ENCODE data around the gene OR4D11.
A peak's percentile ranks its signal among the peaks of the same experiment; 100 is the strongest.
"Not testable (repeated sequence)": the region's sequence is repeated elsewhere in the genome, so short reads cannot be mapped to it uniquely, and the experiment has no call there.

Gene OR4D11

DNA sequence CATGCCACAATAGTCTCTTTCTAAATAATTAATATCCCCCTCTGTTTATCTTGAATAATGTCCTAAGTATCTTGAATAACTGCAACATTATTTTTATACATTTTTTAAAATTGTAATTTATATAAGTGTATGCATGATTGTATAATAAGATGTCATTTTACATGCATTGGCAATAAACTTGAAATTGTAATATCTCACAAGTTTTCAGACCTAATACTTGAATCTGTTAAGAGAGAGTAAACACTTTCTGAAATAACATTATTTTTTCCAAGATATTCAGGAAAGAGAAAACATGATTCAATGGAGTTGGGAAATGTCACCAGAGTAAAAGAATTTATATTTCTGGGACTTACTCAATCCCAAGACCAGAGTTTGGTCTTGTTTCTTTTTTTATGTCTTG lies at the start of gene OR4D11:
TSS of gene OR4D11 (plus strand) at position 301 of the 400 bp plus-strand sequence. CDS start at position 301, 0 bp downstream.
- no peak for DNase-seq

DNA sequence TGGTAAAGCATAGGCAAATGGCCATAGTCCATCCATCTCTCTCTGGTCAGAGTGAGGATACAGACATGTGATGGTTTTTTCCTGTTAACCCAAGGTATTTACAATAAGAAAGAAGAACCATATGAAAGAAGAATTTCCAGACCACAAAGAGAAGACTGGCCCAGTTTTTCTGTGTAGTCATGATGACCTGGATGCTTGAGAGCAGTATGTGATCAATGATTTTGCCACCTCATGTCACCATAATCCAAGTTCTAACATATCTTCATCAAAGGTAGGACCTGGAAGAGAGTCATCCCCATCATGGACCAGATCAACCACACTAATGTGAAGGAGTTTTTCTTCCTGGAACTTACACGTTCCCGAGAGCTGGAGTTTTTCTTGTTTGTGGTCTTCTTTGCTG lies 46.7 kb upstream of the OR4D11 start, which contains the start of gene OR4D6:
TSS of gene OR4D6 (plus strand) at position 301 of the 400 bp plus-strand sequence. CDS start at position 301, 0 bp downstream.
- no peak for DNase-seq

DNA sequence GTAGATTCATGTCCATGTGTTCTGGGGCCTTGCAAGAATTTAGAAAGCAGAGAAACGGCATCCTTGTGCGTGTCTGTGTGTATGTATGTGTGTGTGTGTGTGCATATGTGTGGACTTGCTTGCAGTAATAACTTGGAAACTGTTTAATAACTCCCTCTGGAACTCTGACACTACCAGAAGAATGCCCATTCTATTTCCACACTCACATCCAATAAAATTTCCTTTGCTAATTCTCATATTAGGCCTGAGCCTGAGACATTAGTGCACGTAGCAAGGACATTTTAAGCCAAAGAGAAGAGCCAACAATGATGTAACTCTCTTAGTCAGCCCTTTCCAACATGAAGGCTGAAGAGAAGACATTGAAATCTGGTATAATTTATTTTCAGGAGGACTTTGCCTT lies 43.5 kb upstream of the OR4D11 start:
- no peak for DNase-seq

DNA sequence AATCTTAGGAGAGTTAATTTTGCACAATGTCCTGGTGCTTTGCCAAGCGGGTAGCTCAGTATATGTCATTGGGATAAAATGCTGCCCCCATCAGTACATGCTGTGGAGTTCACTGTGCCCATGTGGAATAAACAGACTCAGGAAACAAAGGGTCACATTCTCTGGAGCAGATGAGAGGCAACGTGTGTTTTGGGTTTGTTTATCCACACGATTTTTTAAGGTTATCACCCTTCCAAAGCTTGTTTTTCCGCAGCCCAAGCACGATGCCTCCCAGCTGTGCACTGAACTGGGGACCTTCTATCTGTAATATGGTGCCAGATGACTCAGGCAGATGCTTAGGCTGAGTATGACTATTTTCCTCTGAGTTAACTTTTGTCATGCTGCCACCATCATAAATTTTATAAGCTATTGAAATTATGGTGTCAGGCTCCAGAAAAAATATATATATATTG lies 40.2 kb upstream of the OR4D11 start:
- DNase-seq = no peak

GRCh38 chr11:59473015-59473414 lies 30.4 kb upstream of the OR4D11 start, which contains the start of gene OR4D10:
OR4D10 (plus strand) TSS chr11:59473315; CDS start chr11:59477430, 4,115 bp downstream.
- DNase-seq = no peak

DNA sequence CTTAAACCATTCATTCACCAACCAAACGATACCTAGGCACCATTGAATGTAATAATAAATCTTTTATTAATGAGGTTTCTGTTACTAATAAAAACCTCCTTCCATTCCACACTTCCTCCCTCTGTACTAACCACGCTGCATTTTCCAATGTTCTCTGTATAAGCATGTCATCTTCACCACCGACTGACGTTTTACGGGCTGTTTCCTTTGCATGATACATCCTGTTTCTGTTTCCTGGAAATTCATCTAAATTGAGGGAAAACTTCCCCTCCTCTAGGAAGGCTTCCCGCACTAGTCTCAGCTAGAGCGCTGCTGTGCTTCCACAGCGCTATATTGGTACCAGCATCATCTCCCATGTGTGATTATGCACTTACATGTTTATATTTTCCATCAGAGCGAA lies 28.2 kb upstream of the OR4D11 start:
- DNase-seq = no peak

DNA sequence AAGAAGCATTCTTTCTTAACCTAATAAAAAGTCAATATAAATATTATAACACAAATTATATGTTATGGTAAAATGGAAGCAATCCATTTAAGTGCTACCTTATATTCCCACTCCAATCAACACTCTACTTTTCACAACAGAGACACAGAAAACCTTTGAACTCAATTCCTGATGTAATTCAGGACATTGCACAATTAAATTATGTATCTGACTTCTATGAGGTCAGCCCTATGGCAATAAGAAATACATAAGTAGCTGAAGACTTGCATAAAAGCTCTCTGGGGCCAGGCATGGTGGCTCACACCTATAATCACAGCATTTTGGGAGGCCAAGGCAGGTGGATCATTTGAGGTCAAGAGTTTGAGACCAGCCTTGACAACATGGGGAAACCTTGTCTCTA lies 23.5 kb upstream of the OR4D11 start:
- peak; percentile 21 for DNase-seq

- no peak for DNase-seq
Observed at GRCh38 chr11:59480359-59480758, 23.0 kb upstream of the OR4D11 start.

GRCh38 chr11:59501931-59502330 lies 1.4 kb upstream of the OR4D11 start:
- DNase-seq = no peak

GRCh38 chr11:59510941-59511589 lies 7.7 kb downstream of the OR4D11 start, which contains the start of gene OR4D9:
OR4D9 (plus strand) TSS chr11:59511539; CDS start chr11:59514913, 3,374 bp downstream.
- DNase-seq = peak; percentile 62

- no peak for DNase-seq
Observed at GRCh38 chr11:59511675-59512074, 8.3 kb downstream of the OR4D11 start.

DNA sequence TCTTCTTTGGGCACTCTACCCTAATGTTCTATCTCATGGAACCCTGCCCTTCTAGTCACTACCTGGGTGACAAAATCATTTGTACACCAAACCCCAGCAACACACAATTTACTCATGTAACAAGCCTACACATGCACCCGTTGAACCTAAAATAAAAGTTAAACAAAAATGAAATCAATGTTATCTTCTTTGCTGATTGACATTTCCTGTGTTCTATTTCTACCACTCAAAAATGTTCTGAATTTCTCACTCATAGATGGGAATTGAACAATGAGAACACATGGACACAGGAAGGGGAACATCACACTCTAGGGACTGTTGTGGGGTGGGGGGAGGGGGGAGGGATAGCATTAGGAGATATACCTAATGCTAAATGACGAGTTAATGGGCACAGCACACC lies 16.8 kb downstream of the OR4D11 start:
- not testable (repeated sequence) for DNase-seq

DNA sequence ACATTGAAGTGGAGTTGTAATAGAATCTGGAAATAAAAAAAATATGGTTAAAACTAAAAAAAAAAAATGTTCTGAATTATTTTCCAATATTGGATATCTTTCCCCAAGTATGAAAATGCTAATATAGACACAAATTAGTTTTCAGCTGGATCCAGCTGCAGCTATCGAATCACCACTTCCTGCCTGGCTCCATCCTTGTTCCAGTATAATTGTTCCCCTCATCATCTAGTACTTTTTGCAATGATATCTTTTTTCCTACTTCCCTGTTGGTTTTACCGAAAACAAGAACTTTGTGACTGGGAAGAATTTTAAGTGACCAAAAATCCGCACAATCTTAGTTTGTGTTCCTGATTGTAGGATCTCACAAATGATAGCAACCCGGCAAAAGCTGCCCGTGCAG lies 17.4 kb downstream of the OR4D11 start:
- no peak for DNase-seq

GRCh38 chr11:59523541-59523940 lies 20.2 kb downstream of the OR4D11 start:
- no peak for DNase-seq

DNA sequence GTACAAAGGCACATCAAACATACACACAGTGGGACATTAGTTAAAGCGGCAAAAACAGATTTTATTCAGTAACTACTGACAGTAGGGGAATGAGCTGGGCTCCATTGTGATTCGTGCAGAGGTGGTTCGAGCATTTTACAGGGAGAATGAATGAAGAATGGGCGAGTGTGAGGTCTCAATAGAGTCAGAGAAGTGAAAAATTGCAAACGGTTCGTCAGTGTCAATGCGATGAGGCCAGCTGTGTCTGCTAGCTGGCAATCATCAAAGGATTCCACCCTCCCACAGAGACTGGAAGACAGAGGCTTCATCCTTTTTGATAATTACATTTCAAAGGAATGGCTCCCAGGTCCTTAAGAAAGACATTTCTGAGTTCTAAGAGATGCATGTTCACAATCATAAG lies 25.3 kb downstream of the OR4D11 start:
- no peak for DNase-seq

DNA sequence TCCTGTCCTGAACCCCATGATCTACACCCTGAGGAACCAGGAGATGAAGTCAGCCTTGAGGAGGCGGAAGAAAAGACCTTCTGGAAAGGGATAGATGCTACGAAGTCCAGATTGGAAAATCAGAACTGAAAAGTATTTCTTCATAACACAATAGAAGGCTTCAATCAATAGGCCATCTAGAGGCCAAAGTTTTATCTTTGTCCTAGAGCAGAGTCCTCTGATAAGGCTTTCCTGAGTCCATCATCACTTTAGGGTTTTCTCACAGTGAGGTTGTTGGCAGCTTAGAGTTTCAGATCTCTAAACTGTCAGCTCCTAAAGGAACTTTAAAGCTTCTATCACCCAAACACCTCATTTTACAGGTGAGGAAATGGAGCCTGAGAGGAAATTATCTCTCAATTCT lies 29.2 kb downstream of the OR4D11 start:
- DNase-seq = no peak

DNA sequence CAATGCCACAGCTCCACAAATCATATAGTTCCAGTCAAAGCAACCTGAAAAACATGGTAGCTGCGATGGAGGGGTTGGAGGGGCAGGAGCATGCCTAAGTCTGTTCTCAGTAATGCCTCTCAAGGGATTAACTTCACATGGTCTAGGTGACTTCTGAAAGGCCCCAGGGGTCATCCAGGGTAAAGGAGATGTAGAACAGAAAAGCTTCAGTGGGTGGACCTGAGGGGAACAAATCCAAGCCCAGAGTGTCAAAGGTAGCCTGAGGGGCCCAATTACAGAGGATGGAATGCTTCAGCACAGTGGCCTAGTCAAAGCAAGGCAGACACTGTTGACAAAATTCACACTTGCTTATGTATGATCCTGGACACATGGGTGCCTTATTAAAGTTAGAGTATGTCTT lies 31.3 kb downstream of the OR4D11 start:
- no peak for DNase-seq

GRCh38 chr11:59542142-59542810 lies 38.9 kb downstream of the OR4D11 start:
- DNase-seq = no peak

DNA sequence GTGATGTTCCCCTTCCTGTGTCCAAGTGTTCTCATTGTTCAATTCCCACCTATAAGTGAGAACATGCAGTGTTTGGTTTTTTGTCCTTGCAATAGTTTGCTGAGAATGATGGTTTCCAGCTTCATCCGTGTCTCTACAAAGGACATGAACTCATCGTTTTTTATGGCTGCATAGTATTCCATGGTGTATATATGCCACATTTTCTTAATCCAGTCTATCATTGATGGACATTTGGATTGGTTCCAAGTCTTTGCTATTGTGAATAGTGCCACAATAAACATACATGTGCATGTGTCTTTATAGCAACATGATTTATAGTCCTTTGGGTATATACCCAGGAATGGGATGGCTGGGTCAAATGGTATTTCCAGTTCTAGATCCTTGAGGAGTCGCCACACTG lies 40.3 kb downstream of the OR4D11 start:
- not testable (repeated sequence) for DNase-seq

GRCh38 chr11:59544869-59545178 lies 41.4 kb downstream of the OR4D11 start:
- no peak for DNase-seq

- no peak for DNase-seq
Observed at GRCh38 chr11:59545179-59546020, 42.0 kb downstream of the OR4D11 start.

DNA sequence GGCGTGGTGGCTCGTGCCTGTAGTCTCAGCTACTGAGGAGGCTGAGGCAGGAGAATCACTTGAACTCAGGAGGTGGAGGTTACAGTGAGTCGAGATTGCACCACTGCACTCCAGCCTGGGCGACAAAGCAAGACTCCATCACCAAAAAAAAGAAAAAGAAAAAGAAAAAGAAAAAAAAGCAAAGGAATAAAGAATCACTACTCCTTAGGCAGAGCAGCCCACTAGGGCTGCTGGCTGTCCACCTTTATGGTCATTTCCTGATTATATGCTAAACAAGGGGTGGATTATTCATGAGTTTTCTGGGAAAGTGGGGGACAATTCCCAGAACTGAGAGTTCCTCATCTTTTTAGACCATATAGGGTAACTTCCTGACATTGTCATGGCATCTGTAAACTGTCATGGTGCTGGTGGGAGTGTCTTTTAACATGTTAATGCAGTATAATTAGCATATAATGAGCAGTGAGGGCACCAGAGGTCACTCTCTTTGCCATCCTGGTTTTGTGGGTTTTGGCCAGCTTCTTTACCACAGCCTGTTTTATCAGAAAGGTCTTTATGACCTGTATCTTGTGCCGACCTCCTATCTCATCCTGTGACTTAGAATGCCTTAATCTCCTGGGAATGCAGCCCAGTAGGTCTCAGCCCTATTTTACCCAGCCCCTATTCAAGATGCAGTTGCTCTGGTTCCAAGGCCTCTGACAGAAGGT lies 44.4 kb downstream of the OR4D11 start:
- peak; percentile 45 for DNase-seq

GRCh38 chr11:59548309-59548656 lies 44.9 kb downstream of the OR4D11 start:
- no peak for DNase-seq

Data from suppressor macrophage treated with lipopolysaccharide for 4 hours (primary cell).